ENCODE results near the gene NDUFV1.
"Not testable (repeated sequence)": the region's sequence is repeated elsewhere in the genome, so short reads cannot be mapped to it uniquely, and the experiment has no call there.

The NDUFV1 gene

DNA sequence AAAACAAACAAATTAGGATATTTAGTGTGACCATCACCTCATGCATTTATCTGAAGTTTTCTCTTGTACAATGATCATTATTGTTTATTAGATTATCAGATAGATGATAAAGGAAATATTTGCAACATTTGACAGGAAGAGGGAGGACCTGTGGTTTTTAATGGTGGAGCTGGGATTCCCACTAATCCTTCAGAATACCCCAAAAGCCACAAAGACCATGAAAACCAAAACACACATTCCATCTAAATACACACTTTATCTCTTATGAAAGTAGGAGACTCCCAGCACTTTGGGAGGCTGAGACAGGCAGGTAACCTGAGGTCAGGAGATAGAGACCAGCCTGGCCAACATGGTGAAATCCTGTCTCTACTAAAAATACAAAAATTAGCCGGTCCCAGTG, 7.6 kb upstream of the NDUFV1 start:
- H3F3A ChIP-seq (ENCODE audit: control insufficient read depth, insufficient read depth): peaks cover 9% of the 10 kb centered on the region

DNA sequence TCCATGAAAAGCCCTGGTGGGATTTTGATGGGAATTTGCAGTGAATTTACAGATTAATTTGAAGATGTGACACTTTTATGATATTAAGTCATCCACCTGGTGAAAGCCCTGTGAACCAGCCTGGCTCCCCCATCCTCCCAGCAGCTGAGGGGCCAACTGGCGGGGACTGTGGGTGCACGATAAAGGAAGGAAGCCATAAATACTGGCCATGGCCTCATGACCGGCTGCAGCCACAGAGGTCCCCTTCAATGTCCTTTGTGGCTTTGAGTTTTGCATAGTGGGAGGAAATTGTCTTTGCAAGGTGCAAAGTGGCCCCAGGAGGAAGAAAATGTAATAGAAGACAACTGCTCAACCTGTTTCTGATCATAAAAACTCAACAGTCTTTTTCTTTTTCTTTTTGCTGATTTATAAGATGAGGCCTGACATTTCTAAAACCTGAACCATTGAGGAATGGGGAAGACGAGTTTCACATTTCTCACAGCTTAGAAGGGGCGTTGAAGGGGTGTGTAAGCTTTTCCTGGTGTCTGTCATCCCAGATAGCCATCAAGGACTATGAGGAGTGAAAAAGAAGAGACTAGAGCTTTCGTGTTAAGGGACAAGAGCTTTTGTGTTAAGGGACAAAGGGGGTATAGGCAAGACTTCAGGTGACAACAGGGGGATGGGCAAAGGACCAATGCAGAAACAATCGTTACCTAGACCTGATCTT, 6.3 kb upstream of the NDUFV1 start:
- Histone ChIP-seq H3K9me3 (ENCODE audit: control insufficient read depth, insufficient read depth, low read length) (no peaks in the 10 kb centered on the region), H3K4me1 (ENCODE audit: control insufficient read depth, low read length) (peaks cover 30% of the 10 kb centered on the region), H3K9me2 (replicated peaks; ENCODE audit: control insufficient read depth, low read length) (no peaks in the 10 kb centered on the region), H3K4me2 (ENCODE audit: low read length) (peak overlapping the region; percentile 80), H4K20me1 (ENCODE audit: control insufficient read depth, insufficient read depth, low read depth, low read length) (no peaks in the 10 kb centered on the region), H3K4me3 (ENCODE audit: low read length) (peak overlapping the region; percentile 67), H3K79me2 (ENCODE audit: control insufficient read depth, low read length) (no peaks in the 10 kb centered on the region), H3K27me3 (ENCODE audit: control insufficient read depth, low read length) (no peaks in the 10 kb centered on the region), H3F3A (ENCODE audit: control insufficient read depth, insufficient read depth) (peaks cover 9% of the 10 kb centered on the region), H3K27ac (ENCODE audit: low read depth, low read length) (peak overlapping the region; percentile 71), H3K36me3 (ENCODE audit: control insufficient read depth, low read length) (no peaks in the 10 kb centered on the region)
- TF ChIP-seq, protein P1, sequence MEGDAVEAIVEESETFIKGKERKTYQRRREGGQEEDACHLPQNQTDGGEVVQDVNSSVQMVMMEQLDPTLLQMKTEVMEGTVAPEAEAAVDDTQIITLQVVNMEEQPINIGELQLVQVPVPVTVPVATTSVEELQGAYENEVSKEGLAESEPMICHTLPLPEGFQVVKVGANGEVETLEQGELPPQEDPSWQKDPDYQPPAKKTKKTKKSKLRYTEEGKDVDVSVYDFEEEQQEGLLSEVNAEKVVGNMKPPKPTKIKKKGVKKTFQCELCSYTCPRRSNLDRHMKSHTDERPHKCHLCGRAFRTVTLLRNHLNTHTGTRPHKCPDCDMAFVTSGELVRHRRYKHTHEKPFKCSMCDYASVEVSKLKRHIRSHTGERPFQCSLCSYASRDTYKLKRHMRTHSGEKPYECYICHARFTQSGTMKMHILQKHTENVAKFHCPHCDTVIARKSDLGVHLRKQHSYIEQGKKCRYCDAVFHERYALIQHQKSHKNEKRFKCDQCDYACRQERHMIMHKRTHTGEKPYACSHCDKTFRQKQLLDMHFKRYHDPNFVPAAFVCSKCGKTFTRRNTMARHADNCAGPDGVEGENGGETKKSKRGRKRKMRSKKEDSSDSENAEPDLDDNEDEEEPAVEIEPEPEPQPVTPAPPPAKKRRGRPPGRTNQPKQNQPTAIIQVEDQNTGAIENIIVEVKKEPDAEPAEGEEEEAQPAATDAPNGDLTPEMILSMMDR (IDR thresholded peaks at IDR 0.05; ENCODE audit: low read depth, low read length, poor library complexity, severe bottlenecking): no peak
- TF ChIP-seq EZH2phosphoT487 (IDR thresholded peaks at IDR 0.05; ENCODE audit: borderline replicate concordance, low read length): no peak

More for the DNA sequence above, 7.6 kb upstream of the NDUFV1 start:
- no peak overlapping the region for H3K4me2 ChIP-seq (ENCODE audit: low read length)
- TF ChIP-seq, protein P1 (IDR thresholded peaks at IDR 0.05; ENCODE audit: low read depth, low read length, poor library complexity, severe bottlenecking): no peak
- no peak for TF ChIP-seq EZH2phosphoT487 (IDR thresholded peaks at IDR 0.05; ENCODE audit: borderline replicate concordance, low read length)
- peaks cover 36% of the 10 kb centered on the region for H3K4me1 ChIP-seq (ENCODE audit: control insufficient read depth, low read length)
- no peaks in the 10 kb centered on the region for H3K9me2 ChIP-seq (replicated peaks; ENCODE audit: control insufficient read depth, low read length)
- H3K4me3 ChIP-seq (ENCODE audit: low read length): no peak overlapping the region
- H3K27me3 ChIP-seq (ENCODE audit: control insufficient read depth, low read length): no peaks in the 10 kb centered on the region
- H3K79me2 ChIP-seq (ENCODE audit: control insufficient read depth, low read length): no peaks in the 10 kb centered on the region
- H3K27ac ChIP-seq (ENCODE audit: low read depth, low read length): no peak overlapping the region
- no peaks in the 10 kb centered on the region for H3K9me3 ChIP-seq (ENCODE audit: control insufficient read depth, insufficient read depth, low read length)
- no peaks in the 10 kb centered on the region for H3K36me3 ChIP-seq (ENCODE audit: control insufficient read depth, low read length)
- no peaks in the 10 kb centered on the region for H4K20me1 ChIP-seq (ENCODE audit: control insufficient read depth, insufficient read depth, low read depth, low read length)

DNA sequence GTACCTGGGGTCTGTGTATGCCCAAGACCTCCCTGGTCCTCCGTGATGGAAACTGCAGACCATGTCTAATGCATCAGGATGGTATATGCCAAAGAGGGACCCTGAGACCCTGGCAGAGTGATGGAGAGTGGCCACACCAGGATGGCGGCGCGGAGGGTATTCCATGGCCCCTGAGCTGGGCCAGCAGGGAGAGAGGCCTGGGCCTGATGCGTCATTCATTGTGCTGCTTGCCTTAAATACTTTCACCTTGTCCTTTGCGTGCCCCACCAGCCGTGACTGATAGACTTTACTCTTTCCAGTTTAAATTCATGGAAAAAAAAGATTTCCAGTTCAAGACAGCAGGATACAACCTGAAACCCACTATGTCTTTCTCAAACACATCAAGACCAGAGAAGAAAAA, 5.6 kb upstream of the NDUFV1 start:
- Histone ChIP-seq H3K4me1 (ENCODE audit: control insufficient read depth, low read length) (peaks cover 34% of the 10 kb centered on the region), H3K27me3 (ENCODE audit: control insufficient read depth, low read length) (no peaks in the 10 kb centered on the region), H4K20me1 (ENCODE audit: control insufficient read depth, insufficient read depth, low read depth, low read length) (no peaks in the 10 kb centered on the region), H3K4me3 (ENCODE audit: low read length) (peak overlapping the region; percentile 67), H3K36me3 (ENCODE audit: control insufficient read depth, low read length) (no peaks in the 10 kb centered on the region), H3K9me2 (replicated peaks; ENCODE audit: control insufficient read depth, low read length) (no peaks in the 10 kb centered on the region), H3K27ac (ENCODE audit: low read depth, low read length) (peak overlapping the region; percentile 71), H3K79me2 (ENCODE audit: control insufficient read depth, low read length) (no peaks in the 10 kb centered on the region), H3K9me3 (ENCODE audit: control insufficient read depth, insufficient read depth, low read length) (no peaks in the 10 kb centered on the region), H3K4me2 (ENCODE audit: low read length) (peak overlapping the region; percentile 80), H3F3A (ENCODE audit: control insufficient read depth, insufficient read depth) (peaks cover 9% of the 10 kb centered on the region)
- TF ChIP-seq, protein P1 (IDR thresholded peaks at IDR 0.05; ENCODE audit: low read depth, low read length, poor library complexity, severe bottlenecking): no peak
- TF ChIP-seq EZH2phosphoT487 (IDR thresholded peaks at IDR 0.05; ENCODE audit: borderline replicate concordance, low read length): no peak

DNA sequence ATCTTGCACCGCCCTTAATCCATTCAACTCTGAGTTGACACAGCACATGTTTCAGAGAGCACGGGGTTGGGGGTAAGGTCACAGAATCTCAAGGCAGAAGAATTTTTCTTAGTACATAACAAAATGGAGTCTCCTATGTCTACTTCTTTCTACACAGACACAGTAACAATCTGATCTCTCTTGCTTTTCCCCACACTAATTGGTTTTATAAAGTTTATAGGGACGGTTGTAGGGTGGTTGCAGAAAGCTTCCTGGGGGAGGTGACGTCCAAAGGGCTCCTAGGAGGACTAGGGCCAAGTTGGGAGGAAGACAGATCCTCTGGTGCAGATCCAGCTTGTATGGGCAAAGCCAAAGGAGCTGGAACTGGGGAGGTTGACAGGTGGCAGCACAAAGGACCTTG, 2.6 kb upstream of the NDUFV1 start:
- not testable (repeated sequence) for H3K4me2 ChIP-seq (ENCODE audit: low read length); H4K20me1 ChIP-seq (ENCODE audit: control insufficient read depth, insufficient read depth, low read depth, low read length); H3K27ac ChIP-seq (ENCODE audit: low read depth, low read length); H3K27me3 ChIP-seq (ENCODE audit: control insufficient read depth, low read length); H3K9me3 ChIP-seq (ENCODE audit: control insufficient read depth, insufficient read depth, low read length); H3K9me2 ChIP-seq (replicated peaks; ENCODE audit: control insufficient read depth, low read length); H3F3A ChIP-seq (ENCODE audit: control insufficient read depth, insufficient read depth); H3K4me3 ChIP-seq (ENCODE audit: low read length)
- Histone ChIP-seq H3K79me2 (ENCODE audit: control insufficient read depth, low read length) (peaks cover 24% of the 10 kb centered on the region), H3K36me3 (ENCODE audit: control insufficient read depth, low read length) (peaks cover 11% of the 10 kb centered on the region), H3K4me1 (ENCODE audit: control insufficient read depth, low read length) (peaks cover 50% of the 10 kb centered on the region)
